ENCODE results near the gene DNAJA4. TPM values are rescaled to one million over a fixed set of nuclear protein-coding genes. Genes with fewer than 3 reads are reported as not detected.

Gene DNAJA4
- total and polyA plus RNA-seq, 12 donors: 11.7 to 43.5 (median 21.8) TPM

DNA sequence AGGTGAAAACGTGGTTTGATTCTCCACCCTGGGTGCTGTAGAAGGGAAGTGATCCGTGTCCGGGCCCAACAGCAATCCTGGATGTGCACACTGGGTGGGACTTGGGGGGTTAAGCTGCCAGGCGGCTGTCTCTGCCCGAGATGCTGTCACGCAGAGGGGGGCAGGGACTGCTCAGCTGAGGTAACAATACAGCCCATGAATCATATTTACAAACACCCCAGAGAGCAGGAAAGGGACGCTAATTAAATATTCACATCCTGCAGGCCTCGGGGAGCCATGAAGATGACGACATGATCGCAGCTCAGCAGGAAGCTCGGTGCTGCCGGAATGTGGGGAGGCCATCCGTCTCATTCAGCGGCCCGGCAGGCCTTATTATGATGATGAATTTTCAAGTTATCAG lies 57.9 kb downstream of the DNAJA4 start:
- H3K27ac ChIP-seq: no peak overlapping the region
- intact Hi-C loops (cut with DNase I): no loop called here
- H3K36me3 ChIP-seq (replicated peaks in 1 of 2): no peaks in the 10 kb centered on the region
- H3K27me3 ChIP-seq: no peaks in the 10 kb centered on the region
- peak in 2 of 7 donors; percentile 3 to 71 for DNase-seq
- no peaks in the 10 kb centered on the region for H3K4me1 ChIP-seq (replicated peaks in 1 of 2)
- H3K4me3 ChIP-seq: no peak overlapping the region
- WGBS, 4 donors: 57 to 75% (median 61%) methylated on average over 12 to 15 of the region's 15 CpGs
- TF ChIP-seq, protein P1, sequence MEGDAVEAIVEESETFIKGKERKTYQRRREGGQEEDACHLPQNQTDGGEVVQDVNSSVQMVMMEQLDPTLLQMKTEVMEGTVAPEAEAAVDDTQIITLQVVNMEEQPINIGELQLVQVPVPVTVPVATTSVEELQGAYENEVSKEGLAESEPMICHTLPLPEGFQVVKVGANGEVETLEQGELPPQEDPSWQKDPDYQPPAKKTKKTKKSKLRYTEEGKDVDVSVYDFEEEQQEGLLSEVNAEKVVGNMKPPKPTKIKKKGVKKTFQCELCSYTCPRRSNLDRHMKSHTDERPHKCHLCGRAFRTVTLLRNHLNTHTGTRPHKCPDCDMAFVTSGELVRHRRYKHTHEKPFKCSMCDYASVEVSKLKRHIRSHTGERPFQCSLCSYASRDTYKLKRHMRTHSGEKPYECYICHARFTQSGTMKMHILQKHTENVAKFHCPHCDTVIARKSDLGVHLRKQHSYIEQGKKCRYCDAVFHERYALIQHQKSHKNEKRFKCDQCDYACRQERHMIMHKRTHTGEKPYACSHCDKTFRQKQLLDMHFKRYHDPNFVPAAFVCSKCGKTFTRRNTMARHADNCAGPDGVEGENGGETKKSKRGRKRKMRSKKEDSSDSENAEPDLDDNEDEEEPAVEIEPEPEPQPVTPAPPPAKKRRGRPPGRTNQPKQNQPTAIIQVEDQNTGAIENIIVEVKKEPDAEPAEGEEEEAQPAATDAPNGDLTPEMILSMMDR (IDR thresholded peaks at IDR 0.05): no peak
- no peak for TF ChIP-seq POLR2A (IDR thresholded peaks at IDR 0.05)
- no peaks in the 10 kb centered on the region for H3K9me3 ChIP-seq (replicated peaks in 1 of 3)

- intact Hi-C loops (cut with DNase I): no loop called here
- H3K9me3 ChIP-seq (replicated peaks in 1 of 3): no peaks in the 10 kb centered on the region
Observed at GRCh38 chr15:78322724-78323521, 58.6 kb downstream of the DNAJA4 start.

GRCh38 chr15:78323693-78324092 lies 59.3 kb downstream of the DNAJA4 start:
- Histone ChIP-seq H3K4me3 (no peak overlapping the region), H3K27me3 (no peaks in the 10 kb centered on the region), H3K27ac (no peak overlapping the region), H3K4me1 (replicated peaks in 1 of 2) (no peaks in the 10 kb centered on the region), H3K9me3 (replicated peaks in 1 of 3) (no peaks in the 10 kb centered on the region), H3K36me3 (replicated peaks in 1 of 2) (no peaks in the 10 kb centered on the region)
- intact Hi-C loops (cut with DNase I): no loop called here
- DNase-seq: no peak
- TF ChIP-seq POLR2A (IDR thresholded peaks at IDR 0.05): no peak
- TF ChIP-seq, protein P1 (IDR thresholded peaks at IDR 0.05): no peak
- 71 to 83% (median 76%) methylated on average over 3 to 7 of the region's 7 CpGs for WGBS, 4 donors

More at GRCh38 chr15:78322724-78323521, 58.6 kb downstream of the DNAJA4 start:
- Histone ChIP-seq H3K27ac (no peak overlapping the region), H3K27me3 (no peaks in the 10 kb centered on the region), H3K4me1 (replicated peaks in 1 of 2) (no peaks in the 10 kb centered on the region), H3K36me3 (replicated peaks in 1 of 2) (no peaks in the 10 kb centered on the region), H3K4me3 (no peak overlapping the region)
- 70 to 83% (median 73%) methylated on average over 12 to 19 of the region's 19 CpGs for WGBS, 4 donors
- TF ChIP-seq, protein P1 (IDR thresholded peaks at IDR 0.05): no peak
- no peak for TF ChIP-seq POLR2A (IDR thresholded peaks at IDR 0.05)
- no peak for DNase-seq

- Histone ChIP-seq H3K4me1 (replicated peaks in 1 of 2) (no peaks in the 10 kb centered on the region), H3K27ac (no peak overlapping the region), H3K4me3 (no peak overlapping the region), H3K27me3 (no peaks in the 10 kb centered on the region), H3K36me3 (replicated peaks in 1 of 2) (no peaks in the 10 kb centered on the region), H3K9me3 (replicated peaks in 1 of 3) (no peaks in the 10 kb centered on the region)
- WGBS, 4 donors: 90 to 97% (median 93%) methylated on average over 5 of the region's 5 CpGs
- no peak for DNase-seq
- TF ChIP-seq, protein P1 (IDR thresholded peaks at IDR 0.05): no peak
- TF ChIP-seq POLR2A (IDR thresholded peaks at IDR 0.05): no peak
- intact Hi-C loops (cut with DNase I): no loop called here
Observed at GRCh38 chr15:78324144-78324543, 59.8 kb downstream of the DNAJA4 start.
